ENCODE results near the gene ZCCHC14.
"Not testable (repeated sequence)": the region's sequence is repeated elsewhere in the genome, so short reads cannot be mapped to it uniquely, and the experiment has no call there.

- TF ChIP-seq CTCF (conservative IDR thresholded peaks at IDR 0.05); ZFX (IDR thresholded peaks at IDR 0.05): not testable (repeated sequence)
Measured at GRCh38 chr16:87518430-87519051, 25.7 kb upstream of the ZCCHC14 start.
